Ishikawa (cell line): Measurements from ENCODE around the gene PSMD11.

ENCODE experiments used
- EP300 ChIP-seq: IDR thresholded peaks from 2 replicates; pipeline ENCODE4 v1.6.1; 2012; ENCODE audit warnings: borderline replicate concordance
- REST ChIP-seq: IDR thresholded peaks from 2 replicates; pipeline ENCODE4 v1.6.1; 2012; ENCODE audit warnings: low read depth, mild to moderate bottlenecking

- TF ChIP-seq REST (no peak), EP300 (no peak)
Observed at GRCh38 chr17:32475258-32475657, 30.9 kb downstream of the PSMD11 start.
